ENCODE results near the gene CCDC194.

- TF ChIP-seq SP1 (IDR thresholded peaks at IDR 0.05), result no peak
- TF ChIP-seq LEF1 (IDR thresholded peaks at IDR 0.05; ENCODE audit: borderline replicate concordance), result no peak
- TF ChIP-seq ZNF384 (IDR thresholded peaks at IDR 0.05), result no peak
- TF ChIP-seq NFRKB (IDR thresholded peaks at IDR 0.05), result no peak
- TF ChIP-seq ARNT (IDR thresholded peaks at IDR 0.05), result no peak
- TF ChIP-seq ELF4 (IDR thresholded peaks at IDR 0.05), result no peak
- TF ChIP-seq SUZ12 (IDR thresholded peaks at IDR 0.05), result no peak
- no peak for TF ChIP-seq BHLHE40 (IDR thresholded peaks at IDR 0.05; ENCODE audit: borderline replicate concordance)
- no peak for TF ChIP-seq FOXM1 (IDR thresholded peaks at IDR 0.05; ENCODE audit: borderline replicate concordance)
- no peak for TF ChIP-seq L3MBTL2 (conservative IDR thresholded peaks at IDR 0.05)
- TF ChIP-seq CTBP1 (IDR thresholded peaks at IDR 0.05; ENCODE audit: borderline replicate concordance), result no peak
- TF ChIP-seq PKNOX1 (IDR thresholded peaks at IDR 0.05), result no peak
- TF ChIP-seq TARDBP (IDR thresholded peaks at IDR 0.05), result no peak
- no peak for TF ChIP-seq FOXK2 (IDR thresholded peaks at IDR 0.05)
These were observed 12.8 kb upstream of the CCDC194 start for GRCh38 chr19:17406887-17407196.
